ENCODE measurements around the gene EGFL7.

- TF ChIP-seq REST (tag by site-specific recombination; IDR thresholded peaks at IDR 0.05) = no peak; the same call in 1 of the 2 replicates
- TF ChIP-seq ZNF274 (IDR thresholded peaks at IDR 0.05; ENCODE audit: low read length) = no peak
- TF ChIP-seq ZNF274 (tag by site-specific recombination; IDR thresholded peaks at IDR 0.05; ENCODE audit: borderline replicate concordance) = no peak
- no peak for TF ChIP-seq CTCF (tag by site-specific recombination; IDR thresholded peaks at IDR 0.05)
- no peak for TF ChIP-seq ZNF544 (tag by site-specific recombination; IDR thresholded peaks at IDR 0.05)
Measured at GRCh38 chr9:136721339-136722092, 58.8 kb downstream of the EGFL7 start.

Measured in HEK293 (cell line).